Measurements from ENCODE around the gene FAM181B.

Gene FAM181B

DNA sequence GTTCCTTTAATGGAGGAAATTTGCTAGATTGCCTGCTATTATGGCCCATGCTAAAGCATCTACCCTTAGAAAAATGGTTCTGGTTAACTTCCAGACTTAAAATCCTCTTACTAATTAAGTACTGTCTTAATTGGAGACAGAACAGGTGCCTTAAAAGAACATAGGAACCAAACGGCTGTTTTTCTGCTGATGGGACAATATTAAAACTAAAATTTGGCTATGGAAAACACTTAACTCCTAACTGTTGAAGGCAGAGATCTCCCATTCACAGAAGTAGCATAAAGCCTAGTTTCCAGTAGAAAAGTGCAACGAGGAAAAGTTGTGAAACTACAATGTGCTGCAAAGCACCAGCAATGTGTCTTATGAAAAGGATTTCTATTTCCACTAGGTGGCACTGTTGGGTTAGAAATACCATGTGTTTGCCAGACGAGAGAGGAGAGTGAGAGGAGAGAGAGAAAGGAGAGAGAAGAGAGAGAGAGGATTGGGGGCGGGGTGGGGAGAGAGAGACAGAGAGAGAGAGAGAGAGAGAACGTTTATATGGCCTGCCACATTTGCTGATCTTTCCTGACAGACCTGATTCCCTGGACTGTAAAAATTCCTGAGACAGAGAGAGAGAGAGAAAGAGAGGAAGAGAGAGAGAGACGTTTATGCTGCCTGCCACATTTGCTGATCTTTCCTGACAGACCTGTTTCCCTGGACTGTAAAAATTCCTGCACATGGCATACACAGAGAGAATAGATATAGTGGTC, 51.5 kb downstream of the FAM181B start:
- peak in 1 of 5 donors; percentile 48 for DNase-seq

DNA sequence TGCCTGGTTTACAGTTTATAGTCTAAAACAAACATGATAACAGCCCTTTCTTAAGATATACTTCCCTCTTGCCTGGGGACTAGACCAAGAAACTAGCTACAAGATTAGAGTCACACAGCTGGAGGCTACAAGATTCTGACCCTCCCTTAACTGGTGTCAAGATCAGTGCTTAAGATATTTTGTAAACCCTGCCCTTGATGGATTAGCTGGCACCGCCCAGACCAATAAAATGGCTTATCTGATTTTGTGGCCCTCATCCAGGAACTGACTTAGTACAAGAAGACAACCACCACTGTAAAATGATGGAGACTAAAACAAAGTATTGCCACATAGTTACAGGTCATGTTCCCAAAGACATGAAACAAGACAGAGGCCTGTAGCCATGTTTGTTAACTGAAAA, 53.4 kb downstream of the FAM181B start:
- no peak for DNase-seq

All from T-helper 1 cell (primary cell).